ENCODE results near the gene ZNF385B.

Gene ZNF385B

DNA sequence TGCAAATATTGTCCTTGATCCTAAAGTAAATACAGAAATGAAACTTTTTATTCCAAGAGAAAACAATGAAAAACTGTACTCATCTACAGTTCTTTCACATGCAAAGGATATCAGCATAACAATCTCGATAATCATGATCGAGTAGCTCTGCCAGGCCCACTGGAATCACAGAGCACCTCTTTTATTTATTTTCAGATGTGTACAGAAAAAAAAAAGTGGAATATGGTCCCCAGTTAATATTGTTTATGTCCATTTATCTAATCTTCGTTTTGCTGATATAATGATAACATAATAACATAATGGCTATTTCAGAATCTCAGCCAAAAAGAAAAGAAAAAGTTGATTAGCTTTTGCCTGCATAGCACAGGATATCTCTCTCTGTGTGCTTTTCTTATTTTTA lies 6.5 kb downstream of the ZNF385B start:
- H3K4me2 ChIP-seq (ENCODE audit: low read length) = no peak overlapping the region
- no peak overlapping the region for H3K27ac ChIP-seq (ENCODE audit: low read length)
- H3K4me1 ChIP-seq (ENCODE audit: low read length) = 0 out of 2 replicates have a peak, but pooled peaks cover 4% of the 10 kb centered on the region

DNA sequence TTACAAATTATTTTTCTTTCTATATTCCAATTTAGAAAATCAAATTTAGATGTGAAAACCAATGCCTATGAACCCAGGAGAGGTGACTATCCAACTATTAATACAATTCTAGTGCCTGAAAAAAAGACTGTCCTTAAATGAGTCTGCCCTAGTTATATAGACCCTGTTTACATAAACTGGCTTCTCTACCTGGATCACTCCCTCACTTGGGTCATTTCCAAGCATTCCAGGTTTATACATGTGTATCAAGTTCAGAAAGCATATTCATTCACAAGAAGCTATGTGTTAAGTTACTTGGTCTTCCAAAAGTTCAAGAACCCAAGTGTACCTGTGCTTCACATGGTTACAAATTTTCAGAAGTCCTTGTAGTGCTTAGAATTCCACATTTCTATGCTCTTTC lies 8.3 kb downstream of the ZNF385B start:
- TF ChIP-seq EZH2phosphoT487 (IDR thresholded peaks at IDR 0.05; ENCODE audit: low read depth) (no peak), CTCF (IDR thresholded peaks at IDR 0.05; ENCODE audit: low read depth, low read length) (no peak)
- Histone ChIP-seq H3K79me2 (ENCODE audit: low read length) (no peaks in the 10 kb centered on the region), H3K9me3 (ENCODE audit: insufficient read depth, low read length) (no peaks in the 10 kb centered on the region), H3K27me3 (ENCODE audit: low read depth, low read length) (peaks cover 8% of the 10 kb centered on the region), H3K4me2 (ENCODE audit: low read length) (no peak overlapping the region), H3K4me1 (ENCODE audit: low read length) (0 out of 2 replicates have a peak, but pooled peaks cover 4% of the 10 kb centered on the region), H4K20me1 (ENCODE audit: insufficient read depth, low read length) (no peaks in the 10 kb centered on the region), H2AFZ (ENCODE audit: low read depth, low read length) (no peak overlapping the region), H3K36me3 (replicated peaks; ENCODE audit: low read depth, low read length) (no peaks in the 10 kb centered on the region), H3K9ac (ENCODE audit: low read length) (no peak overlapping the region), H3K27ac (ENCODE audit: low read length) (no peak overlapping the region), H3K4me3 (ENCODE audit: low read length) (no peak overlapping the region)

More for the DNA sequence above, 6.5 kb downstream of the ZNF385B start:
- H2AFZ ChIP-seq (ENCODE audit: low read depth, low read length) = no peak overlapping the region
- H4K20me1 ChIP-seq (ENCODE audit: insufficient read depth, low read length) = no peaks in the 10 kb centered on the region
- peaks cover 22% of the 10 kb centered on the region for H3K27me3 ChIP-seq (ENCODE audit: low read depth, low read length)
- no peak overlapping the region for H3K4me3 ChIP-seq (ENCODE audit: low read length)
- no peak overlapping the region for H3K9ac ChIP-seq (ENCODE audit: low read length)
- TF ChIP-seq CTCF (IDR thresholded peaks at IDR 0.05; ENCODE audit: low read depth, low read length) (no peak), EZH2phosphoT487 (IDR thresholded peaks at IDR 0.05; ENCODE audit: low read depth) (no peak)
- no peaks in the 10 kb centered on the region for H3K9me3 ChIP-seq (ENCODE audit: insufficient read depth, low read length)
- H3K79me2 ChIP-seq (ENCODE audit: low read length) = no peaks in the 10 kb centered on the region
- H3K36me3 ChIP-seq (replicated peaks; ENCODE audit: low read depth, low read length) = no peaks in the 10 kb centered on the region

GRCh38 chr2:179850188-179850587 lies 11.2 kb downstream of the ZNF385B start:
- H3K79me2 ChIP-seq (ENCODE audit: low read length) = no peaks in the 10 kb centered on the region
- H3K36me3 ChIP-seq (replicated peaks; ENCODE audit: low read depth, low read length) = no peaks in the 10 kb centered on the region
- H3K4me3 ChIP-seq (ENCODE audit: low read length) = no peak overlapping the region
- no peak overlapping the region for H2AFZ ChIP-seq (ENCODE audit: low read depth, low read length)
- H3K9ac ChIP-seq (ENCODE audit: low read length) = no peak overlapping the region
- TF ChIP-seq CTCF (IDR thresholded peaks at IDR 0.05; ENCODE audit: low read depth, low read length) = no peak
- TF ChIP-seq EZH2phosphoT487 (IDR thresholded peaks at IDR 0.05; ENCODE audit: low read depth) = no peak
- no peak overlapping the region for H3K27ac ChIP-seq (ENCODE audit: low read length)
- H3K4me1 ChIP-seq (ENCODE audit: low read length) = no peaks in the 10 kb centered on the region
- no peaks in the 10 kb centered on the region for H4K20me1 ChIP-seq (ENCODE audit: insufficient read depth, low read length)
- no peaks in the 10 kb centered on the region for H3K9me3 ChIP-seq (ENCODE audit: insufficient read depth, low read length)
- no peak overlapping the region for H3K4me2 ChIP-seq (ENCODE audit: low read length)
- peaks cover 10% of the 10 kb centered on the region for H3K27me3 ChIP-seq (ENCODE audit: low read depth, low read length)

GRCh38 chr2:179849719-179850118 lies 11.7 kb downstream of the ZNF385B start:
- Histone ChIP-seq H3K9me3 (ENCODE audit: insufficient read depth, low read length) (no peaks in the 10 kb centered on the region), H3K9ac (ENCODE audit: low read length) (no peak overlapping the region), H3K4me2 (ENCODE audit: low read length) (no peak overlapping the region), H3K4me1 (ENCODE audit: low read length) (no peaks in the 10 kb centered on the region), H3K36me3 (replicated peaks; ENCODE audit: low read depth, low read length) (no peaks in the 10 kb centered on the region), H3K27me3 (ENCODE audit: low read depth, low read length) (peaks cover 10% of the 10 kb centered on the region), H3K4me3 (ENCODE audit: low read length) (no peak overlapping the region), H4K20me1 (ENCODE audit: insufficient read depth, low read length) (no peaks in the 10 kb centered on the region), H3K27ac (ENCODE audit: low read length) (no peak overlapping the region), H3K79me2 (ENCODE audit: low read length) (no peaks in the 10 kb centered on the region), H2AFZ (ENCODE audit: low read depth, low read length) (no peak overlapping the region)
- TF ChIP-seq EZH2phosphoT487 (IDR thresholded peaks at IDR 0.05; ENCODE audit: low read depth) (no peak), CTCF (IDR thresholded peaks at IDR 0.05; ENCODE audit: low read depth, low read length) (no peak)
